Pons (tissue), 1 donor: ENCODE data around the gene MT1F.
A peak's percentile ranks its signal among the peaks of the same experiment; 100 is the strongest.
"Not testable (repeated sequence)": the region's sequence is repeated elsewhere in the genome, so short reads cannot be mapped to it uniquely, and the experiment has no call there.

ENCODE experiments used
- DNase-seq: peaks from one replicate; pipeline ENCODE4 v3.0.0-alpha.2; 2016; ENCODE audit warnings: low spot score

The MT1F gene

DNA sequence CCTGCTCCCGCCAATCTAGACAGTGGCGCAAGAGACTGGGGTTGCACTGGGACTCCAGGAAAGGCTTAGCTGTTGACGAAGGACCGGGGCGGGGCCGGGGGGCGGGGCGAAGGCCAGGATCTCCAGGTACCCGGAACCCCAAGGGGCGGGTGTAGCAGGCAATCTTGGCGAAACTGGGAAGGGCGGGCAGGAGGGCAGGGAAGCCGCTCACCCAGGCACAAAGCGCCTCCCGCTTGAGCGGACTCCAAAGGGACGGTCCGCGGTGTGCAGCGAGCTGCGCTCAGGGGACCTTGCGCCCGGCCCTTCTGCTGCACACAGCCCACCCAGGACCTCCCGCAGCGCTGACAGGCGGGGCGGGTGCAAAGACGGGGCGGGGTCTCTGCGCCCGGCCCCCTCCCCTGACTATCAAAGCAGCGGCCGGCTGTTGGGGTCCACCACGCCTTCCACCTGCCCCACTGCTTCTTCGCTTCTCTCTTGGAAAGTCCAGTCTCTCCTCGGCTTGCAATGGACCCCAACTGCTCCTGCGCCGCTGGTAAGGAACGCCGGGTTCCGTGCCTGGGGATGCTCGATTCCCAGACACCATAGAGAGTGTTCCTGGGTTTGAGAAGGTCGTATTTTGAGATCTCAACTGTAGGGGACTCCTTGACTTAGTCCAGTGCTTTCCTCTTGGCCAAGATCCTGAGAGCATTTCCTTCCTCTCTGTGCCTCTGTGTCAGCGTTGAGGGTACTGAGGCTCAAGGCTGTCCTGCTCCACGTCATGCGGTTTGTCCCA, at the start of gene MT1F:
Gene MT1F (plus strand): TSS at position 405 of the 772 bp plus-strand sequence. CDS start 100 bp downstream, at position 505.
- peak; percentile 43 for DNase-seq

DNA sequence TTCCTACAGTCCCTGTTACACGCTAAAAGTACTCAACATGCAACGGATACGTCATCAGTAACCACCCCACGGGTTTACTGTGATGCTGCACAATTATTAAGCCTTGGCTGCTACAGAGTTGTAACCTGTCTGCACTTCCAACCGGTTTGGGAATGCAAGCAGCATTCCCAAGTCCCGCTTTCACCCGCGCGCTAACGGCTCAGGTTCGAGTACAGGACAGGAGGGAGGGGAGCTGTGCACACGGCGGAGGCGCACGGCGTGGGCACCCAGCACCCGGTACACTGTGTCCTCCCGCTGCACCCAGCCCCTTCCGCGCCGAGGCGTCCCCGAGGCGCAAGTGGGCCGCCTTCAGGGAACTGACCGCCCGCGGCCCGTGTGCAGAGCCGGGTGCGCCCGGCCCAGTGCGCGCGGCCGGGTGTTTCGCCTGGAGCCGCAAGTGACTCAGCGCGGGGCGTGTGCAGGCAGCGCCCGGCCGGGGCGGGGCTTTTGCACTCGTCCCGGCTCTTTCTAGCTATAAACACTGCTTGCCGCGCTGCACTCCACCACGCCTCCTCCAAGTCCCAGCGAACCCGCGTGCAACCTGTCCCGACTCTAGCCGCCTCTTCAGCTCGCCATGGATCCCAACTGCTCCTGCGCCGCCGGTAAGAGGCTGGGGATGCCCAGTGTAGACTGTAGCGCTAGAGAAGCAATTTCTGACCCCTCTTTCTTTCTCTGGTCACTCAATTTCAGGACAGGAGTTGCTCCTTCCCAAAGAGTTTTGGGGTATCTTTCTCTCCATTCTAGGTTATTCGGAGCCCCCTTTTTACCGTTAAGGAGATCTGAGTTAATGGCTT, 49.5 kb upstream of the MT1F start, which contains the start of gene MT2A:
Gene MT2A (plus strand): TSS at position 542 of the 833 bp plus-strand sequence. CDS start 72 bp downstream, at position 614.
- peak; percentile 89 for DNase-seq

DNA sequence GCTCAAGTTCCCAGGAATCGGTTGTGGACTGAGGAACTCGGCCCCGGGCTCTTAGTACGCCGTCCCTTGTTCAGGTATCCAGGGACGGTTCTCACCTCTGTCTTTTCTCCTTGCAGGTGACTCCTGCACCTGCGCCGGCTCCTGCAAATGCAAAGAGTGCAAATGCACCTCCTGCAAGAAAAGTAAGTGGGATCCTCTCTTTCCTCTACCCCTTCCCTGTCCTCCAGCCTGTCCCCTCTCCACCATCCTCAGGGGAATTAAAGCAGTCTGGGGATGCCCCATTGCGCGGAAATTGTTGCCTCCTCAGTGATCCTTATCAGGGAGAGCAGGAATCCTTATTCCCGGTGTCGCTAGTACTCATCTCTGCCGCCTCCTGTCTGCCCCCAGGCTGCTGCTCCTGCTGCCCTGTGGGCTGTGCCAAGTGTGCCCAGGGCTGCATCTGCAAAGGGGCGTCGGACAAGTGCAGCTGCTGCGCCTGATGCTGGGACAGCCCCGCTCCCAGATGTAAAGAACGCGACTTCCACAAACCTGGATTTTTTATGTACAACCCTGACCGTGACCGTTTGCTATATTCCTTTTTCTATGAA, 48.8 kb upstream of the MT1F start:
- DNase-seq = no peak

DNA sequence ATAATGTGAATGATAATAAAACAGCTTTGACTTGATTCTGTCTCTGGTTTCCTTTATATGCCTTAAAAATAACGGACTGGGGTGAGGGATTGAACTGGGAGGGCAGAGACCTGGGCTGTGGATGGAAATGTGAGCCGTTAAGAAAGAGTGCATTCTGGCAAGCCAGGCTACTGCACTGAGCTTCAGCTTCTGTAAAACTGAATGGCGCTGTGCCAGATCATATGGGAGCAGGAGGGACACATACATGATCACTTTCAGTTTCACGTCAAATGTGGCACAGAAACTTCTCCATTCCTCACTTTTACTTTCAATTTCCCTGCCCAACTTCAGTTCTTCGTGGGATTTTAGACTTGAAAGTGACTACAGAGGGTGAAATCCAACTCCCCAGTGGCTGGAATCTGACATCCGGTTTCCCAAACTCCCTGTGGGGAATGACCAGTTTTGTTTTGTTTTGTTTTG, 48.3 kb upstream of the MT1F start:
- peak; percentile 89 for DNase-seq

DNA sequence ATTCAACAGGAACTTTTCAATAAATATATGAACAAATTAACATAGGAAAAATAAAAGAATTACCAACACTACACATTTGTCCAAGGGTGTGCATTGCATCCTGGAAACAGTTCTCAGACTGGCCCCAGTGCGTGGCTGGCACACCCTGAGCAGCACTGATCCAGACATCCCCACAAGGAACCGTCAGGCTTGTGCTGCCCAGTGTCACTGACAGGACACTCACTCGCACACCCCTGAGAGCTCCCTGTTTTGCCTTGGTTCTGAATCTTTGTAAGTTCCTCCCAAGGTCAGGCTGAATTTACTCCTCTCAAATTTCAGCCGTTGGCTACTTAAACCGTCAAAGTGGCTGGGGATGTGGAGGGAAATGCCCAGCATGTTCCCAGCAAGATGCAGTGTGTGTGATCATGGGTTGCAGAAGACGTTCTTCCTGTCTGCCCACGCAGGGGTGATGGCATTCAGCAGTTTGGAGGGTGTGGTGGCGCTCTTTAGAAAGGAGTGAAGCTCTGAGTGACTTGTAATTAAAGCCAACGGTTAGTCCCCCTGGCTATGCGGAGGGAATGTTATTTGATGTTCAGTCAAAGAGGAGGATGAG, 47.6 kb upstream of the MT1F start:
- peak; percentile 61 for DNase-seq

GRCh38 chr16:56610609-56611111, 47.1 kb upstream of the MT1F start:
- no peak for DNase-seq

DNA sequence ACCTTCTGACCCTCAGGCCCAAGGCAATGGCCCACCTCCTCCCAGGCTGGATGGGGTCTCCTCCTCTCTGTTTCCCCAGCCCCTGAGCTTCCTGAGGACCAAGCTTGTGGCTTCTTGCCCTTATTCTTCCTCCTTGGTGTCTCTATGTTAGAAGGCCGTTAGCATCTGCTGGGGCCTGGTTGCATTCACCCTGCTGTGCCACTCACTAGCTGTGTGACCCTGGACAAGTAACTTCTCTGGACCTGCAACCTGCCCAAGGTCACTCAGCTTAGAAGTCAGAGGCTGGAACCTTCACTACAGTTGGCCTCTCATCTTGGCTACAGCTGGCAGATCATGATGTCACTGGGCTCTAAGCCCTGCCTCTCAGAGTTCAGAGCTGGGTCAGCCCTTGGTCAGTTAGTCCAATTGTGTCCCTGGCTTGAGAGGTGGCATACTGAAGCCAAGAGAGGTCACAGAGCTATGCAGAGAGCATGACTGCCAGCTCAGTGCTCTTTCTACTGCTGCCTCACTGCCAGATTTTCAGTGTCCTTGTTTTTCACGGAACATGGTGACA, 46.4 kb upstream of the MT1F start:
- peak; percentile 55 for DNase-seq

DNA sequence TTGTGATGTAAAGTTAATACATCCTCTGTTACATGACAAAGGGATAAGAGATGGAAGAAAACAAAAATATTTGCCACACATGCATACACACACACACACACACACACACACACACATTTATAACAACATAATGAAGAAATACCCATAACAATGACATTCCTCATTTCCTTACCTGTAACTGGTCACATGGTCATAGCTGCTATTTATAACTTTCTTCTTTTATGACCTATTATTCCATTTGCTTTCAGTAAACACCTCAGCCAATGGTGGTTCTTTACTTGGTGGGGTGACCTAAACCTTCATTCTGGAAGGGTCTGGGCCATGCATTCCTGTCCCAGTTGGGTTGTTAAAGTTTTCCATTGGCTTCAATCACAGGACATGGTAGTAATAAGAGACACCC, 44.1 kb upstream of the MT1F start:
- no peak for DNase-seq

- DNase-seq = no peak
Measured at GRCh38 chr16:56614549-56614991, 43.2 kb upstream of the MT1F start.

DNA sequence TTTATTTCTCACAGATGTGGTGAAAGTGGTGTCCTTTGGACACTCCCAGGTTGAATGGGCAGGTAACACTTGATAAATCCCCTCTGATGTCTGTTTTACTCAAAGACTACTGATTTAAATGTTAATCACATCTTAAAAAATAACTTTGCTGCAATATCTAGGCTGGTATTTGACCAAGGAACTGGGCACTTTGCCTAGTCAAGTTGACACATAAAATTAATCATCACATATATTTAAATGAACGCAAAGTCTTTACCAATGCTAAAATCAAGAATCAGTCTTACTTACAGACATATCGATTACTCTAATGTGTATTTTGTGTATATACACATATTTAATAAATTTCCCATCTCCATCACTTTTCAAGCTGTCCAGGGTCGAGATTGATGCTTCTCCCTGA, 42.4 kb upstream of the MT1F start:
- no peak for DNase-seq

DNA sequence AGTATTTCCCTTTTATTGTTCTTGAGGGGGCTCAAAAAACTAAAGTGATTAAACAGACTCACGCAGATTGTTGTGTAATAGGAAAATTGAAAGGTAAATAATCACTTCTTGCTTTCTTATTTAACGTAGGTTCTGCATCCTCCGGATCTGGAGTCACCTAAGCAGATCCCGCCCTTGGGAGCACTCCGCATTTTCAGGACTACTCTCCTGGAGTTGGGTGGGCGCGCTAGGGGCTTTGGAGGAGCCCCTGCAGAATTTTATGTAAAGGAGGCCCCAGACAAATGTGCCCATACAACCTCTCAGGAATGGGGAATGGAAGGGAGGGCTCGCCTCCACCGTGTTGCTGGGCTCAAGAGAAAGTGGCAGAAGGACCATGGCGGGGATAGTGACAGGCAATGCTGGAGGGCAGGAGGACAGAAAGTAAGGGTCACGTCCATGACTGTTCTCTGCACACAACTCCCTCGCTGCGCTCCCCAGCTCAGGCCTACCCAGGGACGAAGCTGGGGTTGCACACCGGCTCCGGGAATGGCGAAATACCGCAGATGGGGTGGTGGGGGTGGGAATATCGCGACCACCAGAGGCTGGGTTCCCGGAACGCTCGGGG, 41.0 kb upstream of the MT1F start:
- DNase-seq = no peak

DNA sequence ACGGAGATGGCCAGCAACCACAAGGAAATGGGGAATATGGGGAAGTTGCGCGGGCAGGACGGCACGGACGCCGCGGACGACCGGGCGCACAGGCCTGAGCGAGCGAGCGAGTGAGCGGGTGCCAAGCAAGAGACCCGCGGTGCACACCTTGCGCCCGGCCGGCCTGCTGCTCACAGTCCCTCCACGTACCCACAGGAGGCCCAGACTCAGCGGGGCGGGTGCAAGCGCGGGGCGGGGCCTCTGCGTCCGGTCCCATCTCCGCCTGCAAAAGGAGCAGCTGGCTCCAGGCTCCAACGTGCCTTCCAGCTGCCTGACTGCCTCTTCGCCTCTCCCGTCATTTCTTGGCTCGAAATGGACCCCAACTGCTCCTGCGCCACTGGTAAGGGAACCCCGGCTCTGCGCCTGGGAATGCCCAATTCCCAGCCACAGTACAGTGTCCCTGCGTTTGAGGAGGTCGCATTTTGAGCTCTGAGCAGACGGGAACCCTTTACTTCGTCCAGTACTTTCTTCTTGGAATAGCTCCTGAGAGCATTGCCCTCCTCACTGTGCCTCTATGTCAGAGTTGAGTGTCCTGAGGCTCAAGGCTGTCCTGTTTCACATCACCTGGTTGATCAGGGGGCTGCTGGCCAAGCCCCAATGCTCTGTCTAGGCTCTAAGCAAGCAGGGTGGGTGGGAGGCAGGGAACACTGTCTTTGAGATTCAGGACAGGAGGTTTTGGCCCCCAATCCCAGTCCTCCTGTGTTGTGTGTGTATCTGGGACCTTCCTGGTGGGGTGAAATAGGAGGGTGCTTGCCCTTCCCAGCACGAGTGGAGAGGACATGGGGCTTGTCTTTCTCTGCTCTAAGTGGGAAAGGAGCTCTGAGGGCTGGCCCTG, 40.3 kb upstream of the MT1F start:
- peak; percentile 31 for DNase-seq

DNA sequence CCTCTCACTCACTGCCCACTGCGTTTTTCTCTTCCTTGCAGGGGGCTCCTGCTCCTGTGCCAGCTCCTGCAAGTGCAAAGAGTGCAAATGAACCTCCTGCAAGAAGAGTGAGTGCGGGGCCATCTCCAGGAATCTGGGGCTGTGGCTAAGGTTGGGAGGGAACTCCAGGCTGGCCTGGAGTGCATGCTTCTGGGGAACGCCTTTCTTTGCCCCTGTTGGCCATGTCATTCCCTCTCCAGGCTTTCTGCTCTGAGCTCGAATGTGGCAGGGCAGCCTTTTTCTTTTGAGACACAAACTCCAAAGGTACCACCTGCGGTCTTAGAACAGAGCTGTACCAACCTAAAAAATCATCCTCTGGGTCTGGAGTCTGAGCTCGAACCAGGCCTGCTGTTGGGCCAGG, 39.6 kb upstream of the MT1F start:
- no peak for DNase-seq

DNA sequence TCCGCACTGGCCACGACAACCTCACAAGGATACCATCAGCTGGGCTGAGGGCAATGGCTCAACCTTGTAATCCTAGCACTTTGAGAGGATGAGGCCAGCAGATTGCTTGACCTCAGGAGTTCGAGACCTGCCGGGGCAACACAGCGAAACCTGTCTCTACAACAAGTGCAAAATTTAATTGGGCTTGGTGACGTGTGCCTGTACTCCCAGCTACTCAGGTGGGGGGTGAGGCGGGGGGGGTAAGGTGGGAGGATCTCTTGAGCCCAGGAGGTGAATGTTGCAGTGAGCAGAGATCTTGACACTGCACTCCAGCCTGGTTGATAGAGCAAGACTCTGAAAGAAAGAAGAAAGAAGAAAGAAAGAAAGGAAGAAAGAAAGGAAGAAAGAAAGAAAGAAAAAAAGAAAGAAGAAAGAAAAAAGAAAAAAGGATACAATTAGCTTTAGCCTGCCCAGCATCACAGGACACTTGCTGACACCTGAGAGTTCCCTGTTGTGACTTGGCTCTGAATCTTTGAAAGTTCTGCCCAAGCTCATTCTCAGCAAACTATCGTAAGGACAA, 37.3 kb upstream of the MT1F start:
- no peak for DNase-seq

- DNase-seq = not testable (repeated sequence)
Measured at GRCh38 chr16:56621665-56622445, 35.9 kb upstream of the MT1F start.

DNA sequence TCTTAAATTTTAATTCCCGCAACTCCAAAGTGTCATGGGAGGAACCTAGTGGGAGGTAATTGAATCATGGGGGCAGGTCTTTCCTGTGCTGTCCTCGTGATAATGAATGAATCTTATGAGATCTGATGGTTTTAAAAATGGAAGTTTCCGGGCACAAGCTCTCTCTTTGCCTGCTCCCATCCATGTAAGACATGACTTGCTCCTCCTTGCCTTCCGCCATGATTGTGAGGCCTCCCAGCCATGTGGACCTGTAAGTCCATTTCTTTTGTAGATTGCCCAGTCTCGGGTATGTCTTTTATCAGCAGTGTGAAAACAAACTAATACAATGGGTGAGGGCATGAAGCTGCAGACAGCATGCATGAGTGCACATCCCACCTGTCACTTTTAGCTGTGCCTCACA, 34.6 kb upstream of the MT1F start:
- not testable (repeated sequence) for DNase-seq

DNA sequence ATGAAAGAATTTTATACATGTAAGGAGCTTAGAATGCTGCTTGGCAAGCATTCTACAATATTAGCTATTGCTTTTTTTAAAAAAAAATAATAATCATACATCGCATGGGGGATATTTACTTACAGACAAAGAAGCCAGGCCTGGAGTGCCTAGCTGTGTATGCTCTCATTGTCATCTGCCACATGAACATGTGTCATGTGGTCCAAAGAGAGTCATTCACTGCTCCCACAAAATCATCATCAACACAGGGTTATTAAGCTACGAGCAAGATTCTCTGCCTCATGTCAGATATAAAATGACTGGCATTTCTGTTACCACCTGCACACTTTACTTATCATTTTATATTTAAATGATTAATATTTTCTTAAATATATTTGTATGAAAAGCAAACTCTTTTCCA, 34.1 kb upstream of the MT1F start:
- DNase-seq = no peak

DNA sequence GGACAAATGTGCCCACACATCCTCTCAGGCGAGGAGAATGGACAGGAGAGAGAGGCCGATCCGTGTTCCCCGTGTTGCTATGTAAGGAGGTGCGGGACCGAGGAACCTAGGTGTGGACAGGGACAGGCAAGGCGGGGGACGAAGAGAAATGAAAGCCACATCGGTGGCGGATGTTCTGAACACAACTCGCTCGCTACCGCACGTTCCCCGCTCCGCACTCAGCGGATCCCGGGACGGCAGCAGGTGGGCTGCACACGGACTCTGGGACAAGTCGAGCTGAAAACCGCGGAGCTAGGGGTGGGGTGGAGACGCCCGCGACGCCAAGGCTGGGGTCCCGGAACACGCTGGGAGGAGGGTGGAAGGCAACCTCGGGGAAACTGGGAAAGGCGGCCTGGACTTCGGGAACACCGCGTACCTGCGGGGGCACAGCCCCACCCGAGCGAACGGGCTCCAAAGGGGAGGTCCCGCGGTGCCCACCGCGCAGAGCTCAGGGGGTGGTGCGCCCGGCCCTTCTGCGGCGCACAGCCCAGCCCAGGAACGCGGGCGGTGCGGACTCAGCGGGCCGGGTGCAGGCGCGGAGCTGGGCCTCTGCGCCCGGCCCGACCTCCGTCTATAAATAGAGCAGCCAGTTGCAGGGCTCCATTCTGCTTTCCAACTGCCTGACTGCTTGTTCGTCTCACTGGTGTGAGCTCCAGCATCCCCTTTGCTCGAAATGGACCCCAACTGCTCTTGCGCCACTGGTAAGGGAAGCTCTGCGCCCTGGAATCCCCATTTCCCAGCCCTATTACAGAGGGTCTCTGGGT, 32.4 kb upstream of the MT1F start, which contains the start of gene MT1E:
Gene MT1E (plus strand): TSS at position 642 of the 803 bp plus-strand sequence. CDS start 71 bp downstream, at position 713.
- DNase-seq = peak; percentile 39
